Glutamatergic neuron (in vitro differentiated cells): Measurements from ENCODE around the gene DENND2A. TPM values are rescaled to one million over a fixed set of nuclear protein-coding genes. Genes with fewer than 3 reads are reported as not detected.

Experiments used
- DNase-seq: peaks from one replicate; pipeline ENCODE4 v3.0.0; 2022
- H3K27ac Mint-ChIP-seq: one replicate; pipeline ENCODE4 v1.8.0; 2020; ENCODE audit warnings: mild to moderate bottlenecking, mixed read lengths, inconsistent platforms; ENCODE audit not compliant: unreplicated experiment
- H3K27me3 Mint-ChIP-seq: one replicate; pipeline ENCODE4 v1.8.0; 2020; ENCODE audit warnings: mild to moderate bottlenecking, moderate library complexity, mixed read lengths, inconsistent platforms; ENCODE audit not compliant: unreplicated experiment
- H3K36me3 Mint-ChIP-seq: one replicate; pipeline ENCODE4 v1.8.0; 2020; ENCODE audit warnings: mild to moderate bottlenecking, mixed read lengths, inconsistent platforms; ENCODE audit not compliant: unreplicated experiment
- H3K4me1 Mint-ChIP-seq: one replicate; pipeline ENCODE4 v1.8.0; 2020; ENCODE audit warnings: mild to moderate bottlenecking, low read depth, mixed read lengths, inconsistent platforms; ENCODE audit not compliant: unreplicated experiment
- H3K4me3 Mint-ChIP-seq: one replicate; pipeline ENCODE4 v1.8.0; 2020; ENCODE audit warnings: mild to moderate bottlenecking, mixed read lengths, inconsistent platforms; ENCODE audit not compliant: unreplicated experiment
- H3K9me3 Mint-ChIP-seq: one replicate; pipeline ENCODE4 v1.8.0; 2020; ENCODE audit warnings: mild to moderate bottlenecking, moderate library complexity, mixed read lengths, inconsistent platforms; ENCODE audit not compliant: unreplicated experiment
- total RNA-seq: library from RNA; stranded (reverse); fragmentation: NEBNext Ultra II Directional; extraction: Animal tissue kit (Norgen Biotek cat#: 25700); gene quantifications from one replicate; pipeline ENCODE4 v1.2.1, GENCODE V29; 2021; ENCODE audit not compliant: unreplicated experiment
- TF ChIP-seq, protein P1 (sequence below): fragments of 200-600 bp; sonication (generic); IDR thresholded peaks from one replicate; pipeline ENCODE4 v1.5.0; 2021; ENCODE audit not compliant: partially characterized antibody, unreplicated experiment

The DENND2A gene
- total RNA-seq, 1 donor from 2014 or later, result 64.7 TPM

DNA sequence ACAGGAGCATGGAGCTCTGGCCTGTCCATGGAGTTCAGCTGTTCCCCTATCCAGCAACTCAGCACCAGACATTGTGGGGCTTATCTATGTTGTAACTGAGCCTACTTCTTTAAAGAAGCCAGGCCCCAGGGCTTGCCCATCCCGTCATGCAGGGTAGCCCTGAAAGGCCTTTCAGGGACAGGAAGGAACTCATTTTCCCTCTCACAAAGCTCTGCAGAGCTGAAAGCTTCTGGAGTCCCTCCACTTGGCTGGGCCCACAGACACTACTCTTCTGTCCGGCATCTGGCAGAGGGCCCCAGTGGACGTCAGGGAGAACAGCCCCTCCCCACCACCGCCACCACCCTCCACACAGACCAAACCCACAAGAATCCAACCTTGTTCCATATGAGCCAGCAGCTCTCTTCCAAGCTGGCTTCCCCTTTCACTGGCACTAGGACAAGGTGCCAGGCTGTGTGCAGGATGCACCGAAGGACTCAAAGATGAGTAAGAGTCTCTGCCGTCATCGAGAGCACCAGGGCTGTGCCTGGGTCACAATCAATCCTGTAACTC is 33.1 kb downstream of the DENND2A start:
- Mint-ChIP-seq H3K27ac (peak overlapping the region; percentile 29), H3K27me3 (no peaks in the 10 kb centered on the region), H3K36me3 (no peaks in the 10 kb centered on the region), H3K9me3 (no peaks in the 10 kb centered on the region), H3K4me3 (no peak overlapping the region), H3K4me1 (peaks cover 6% of the 10 kb centered on the region)
- no peak for DNase-seq
- TF ChIP-seq, protein P1, sequence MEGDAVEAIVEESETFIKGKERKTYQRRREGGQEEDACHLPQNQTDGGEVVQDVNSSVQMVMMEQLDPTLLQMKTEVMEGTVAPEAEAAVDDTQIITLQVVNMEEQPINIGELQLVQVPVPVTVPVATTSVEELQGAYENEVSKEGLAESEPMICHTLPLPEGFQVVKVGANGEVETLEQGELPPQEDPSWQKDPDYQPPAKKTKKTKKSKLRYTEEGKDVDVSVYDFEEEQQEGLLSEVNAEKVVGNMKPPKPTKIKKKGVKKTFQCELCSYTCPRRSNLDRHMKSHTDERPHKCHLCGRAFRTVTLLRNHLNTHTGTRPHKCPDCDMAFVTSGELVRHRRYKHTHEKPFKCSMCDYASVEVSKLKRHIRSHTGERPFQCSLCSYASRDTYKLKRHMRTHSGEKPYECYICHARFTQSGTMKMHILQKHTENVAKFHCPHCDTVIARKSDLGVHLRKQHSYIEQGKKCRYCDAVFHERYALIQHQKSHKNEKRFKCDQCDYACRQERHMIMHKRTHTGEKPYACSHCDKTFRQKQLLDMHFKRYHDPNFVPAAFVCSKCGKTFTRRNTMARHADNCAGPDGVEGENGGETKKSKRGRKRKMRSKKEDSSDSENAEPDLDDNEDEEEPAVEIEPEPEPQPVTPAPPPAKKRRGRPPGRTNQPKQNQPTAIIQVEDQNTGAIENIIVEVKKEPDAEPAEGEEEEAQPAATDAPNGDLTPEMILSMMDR, result no peak

DNA sequence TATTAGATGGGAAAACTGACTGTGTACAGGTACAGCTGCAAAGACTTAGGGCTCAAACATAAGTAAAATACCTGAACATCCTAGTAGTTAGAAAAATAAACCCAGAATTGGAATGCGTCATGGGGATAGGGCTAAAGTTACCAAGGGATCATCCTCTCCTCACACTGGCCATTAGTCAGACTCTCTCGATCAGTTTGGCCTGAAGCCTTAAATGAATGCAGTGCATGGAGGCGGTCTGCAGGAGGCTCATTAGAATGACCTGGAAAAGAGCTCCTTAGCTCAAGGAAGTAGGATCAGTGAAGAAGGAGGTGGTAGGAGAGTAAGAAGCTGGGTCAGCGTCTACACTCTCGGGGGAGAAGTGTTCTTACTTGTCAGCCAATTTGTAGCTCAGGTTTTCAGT is 35.3 kb downstream of the DENND2A start:
- TF ChIP-seq, protein P1, result no peak
- no peak overlapping the region for H3K27ac Mint-ChIP-seq
- no peak overlapping the region for H3K4me3 Mint-ChIP-seq

DNA sequence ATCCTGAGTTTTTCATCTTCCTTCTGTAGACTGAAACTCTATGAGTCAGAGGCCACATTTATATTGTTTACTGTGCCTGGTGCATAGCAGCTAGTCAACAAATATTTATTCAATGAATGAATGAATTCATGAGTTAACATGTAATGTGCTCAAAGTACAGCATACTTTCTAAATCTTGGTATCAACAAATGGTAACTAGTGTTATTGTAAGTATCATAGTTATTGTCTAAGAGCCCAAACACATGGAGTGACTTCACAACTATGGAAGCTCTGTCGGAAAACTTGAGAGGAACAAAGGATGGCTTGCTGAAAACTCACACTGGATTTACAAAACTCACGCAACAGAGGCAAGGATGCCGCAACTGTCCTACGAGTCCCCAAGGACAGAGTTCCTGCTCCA is 35.9 kb downstream of the DENND2A start:
- no peaks in the 10 kb centered on the region for H3K27me3 Mint-ChIP-seq

More for the DNA sequence above, 35.3 kb downstream of the DENND2A start:
- Mint-ChIP-seq H3K36me3 (peaks cover 9% of the 10 kb centered on the region), H3K9me3 (peaks cover 1% of the 10 kb centered on the region), H3K27me3 (no peaks in the 10 kb centered on the region), H3K4me1 (peaks cover 5% of the 10 kb centered on the region)
- DNase-seq, result no peak

DNA sequence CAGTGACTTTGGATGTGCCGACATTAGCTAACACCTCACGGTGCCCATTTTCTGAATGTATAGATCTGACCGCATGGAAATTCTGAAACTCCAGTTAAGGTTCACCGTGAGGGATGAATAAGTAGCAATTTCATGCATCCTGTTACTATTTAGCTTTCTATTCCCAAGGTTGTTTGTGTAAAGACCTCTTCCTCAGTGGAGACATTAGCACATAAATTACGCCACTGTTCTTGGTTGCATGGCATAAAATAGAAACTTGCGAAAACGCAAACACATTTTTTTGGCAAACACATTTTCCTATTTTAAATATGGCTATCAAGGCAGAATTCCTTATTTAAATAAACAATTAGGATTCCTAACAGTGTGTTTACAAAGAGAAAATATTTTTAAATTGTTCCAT is 36.5 kb downstream of the DENND2A start:
- Mint-ChIP-seq H3K36me3 (peaks cover 16% of the 10 kb centered on the region), H3K4me1 (peaks cover 5% of the 10 kb centered on the region), H3K9me3 (peaks cover 1% of the 10 kb centered on the region), H3K27ac (no peak overlapping the region), H3K27me3 (no peaks in the 10 kb centered on the region), H3K4me3 (no peak overlapping the region)
- DNase-seq, result no peak
- TF ChIP-seq, protein P1, result no peak

More for the DNA sequence above, 35.9 kb downstream of the DENND2A start:
- Mint-ChIP-seq H3K27ac (no peak overlapping the region), H3K4me3 (no peak overlapping the region), H3K9me3 (peaks cover 1% of the 10 kb centered on the region), H3K36me3 (peaks cover 15% of the 10 kb centered on the region), H3K4me1 (peaks cover 5% of the 10 kb centered on the region)
- no peak for DNase-seq
- TF ChIP-seq, protein P1, result no peak

DNA sequence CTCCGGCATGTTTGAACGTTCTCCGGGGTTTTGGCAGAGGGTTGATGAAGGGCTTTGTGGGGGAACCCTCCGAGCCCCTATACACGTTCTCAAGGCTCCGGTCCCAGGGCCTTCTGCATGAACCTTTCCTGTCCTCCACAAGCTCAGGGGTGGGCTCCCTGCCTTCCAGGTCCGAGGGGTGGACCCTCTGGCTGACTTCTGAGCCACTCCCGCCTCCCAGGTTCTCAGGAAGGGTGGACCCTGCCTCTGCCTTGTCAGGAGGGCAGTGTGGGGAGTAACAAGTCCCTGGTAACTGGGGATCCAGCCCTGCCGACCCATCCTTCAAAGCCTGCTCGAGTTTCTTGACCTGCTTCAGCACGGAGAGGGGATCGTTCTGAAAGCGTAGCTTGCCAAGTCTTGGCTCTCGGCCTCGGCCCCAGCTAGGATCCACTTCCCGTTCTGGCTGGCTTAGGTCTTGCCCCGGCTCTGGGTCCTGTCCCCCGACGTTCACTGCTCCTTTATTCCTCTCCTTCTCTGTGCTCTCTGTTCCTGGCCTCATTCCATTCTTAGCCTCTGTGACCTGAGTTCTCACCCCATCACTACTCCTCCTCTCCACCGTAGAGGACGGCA is 38.9 kb downstream of the DENND2A start:
- H3K4me1 Mint-ChIP-seq, result peaks cover 16% of the 10 kb centered on the region
- H3K9me3 Mint-ChIP-seq, result peaks cover 1% of the 10 kb centered on the region
- H3K27me3 Mint-ChIP-seq, result no peaks in the 10 kb centered on the region
- DNase-seq, result no peak
- peaks cover 16% of the 10 kb centered on the region for H3K36me3 Mint-ChIP-seq
- TF ChIP-seq, protein P1, result no peak
- H3K27ac Mint-ChIP-seq, result no peak overlapping the region
- H3K4me3 Mint-ChIP-seq, result no peak overlapping the region
